Neuron (in vitro differentiated cells): Measurements from ENCODE around the gene PRKD2.

ENCODE experiments used
- H2AFZ ChIP-seq: one replicate; pipeline ENCODE4 v1.6.1; 2013; ENCODE audit warnings: low read depth, mild to moderate bottlenecking, inconsistent platforms, low read length, moderate library complexity
- H3K27me3 ChIP-seq: one replicate; pipeline ENCODE4 v1.6.1; 2013; ENCODE audit warnings: low read length; ENCODE audit not compliant: insufficient read depth
- H3K36me3 ChIP-seq: one replicate; pipeline ENCODE4 v1.6.1; 2013; ENCODE audit warnings: low read length; ENCODE audit not compliant: insufficient read depth
- H3K4me1 ChIP-seq: one replicate; pipeline ENCODE4 v1.6.1; 2013; ENCODE audit warnings: low read length; ENCODE audit not compliant: insufficient read depth
- H3K4me3 ChIP-seq: 2 replicates; pipeline ENCODE4 v1.5.1; 2013; ENCODE audit warnings: mild to moderate bottlenecking, low read length, moderate library complexity
- H3K9me3 ChIP-seq: one replicate; pipeline ENCODE4 v1.6.1; 2013; ENCODE audit warnings: low read length

Gene PRKD2

DNA sequence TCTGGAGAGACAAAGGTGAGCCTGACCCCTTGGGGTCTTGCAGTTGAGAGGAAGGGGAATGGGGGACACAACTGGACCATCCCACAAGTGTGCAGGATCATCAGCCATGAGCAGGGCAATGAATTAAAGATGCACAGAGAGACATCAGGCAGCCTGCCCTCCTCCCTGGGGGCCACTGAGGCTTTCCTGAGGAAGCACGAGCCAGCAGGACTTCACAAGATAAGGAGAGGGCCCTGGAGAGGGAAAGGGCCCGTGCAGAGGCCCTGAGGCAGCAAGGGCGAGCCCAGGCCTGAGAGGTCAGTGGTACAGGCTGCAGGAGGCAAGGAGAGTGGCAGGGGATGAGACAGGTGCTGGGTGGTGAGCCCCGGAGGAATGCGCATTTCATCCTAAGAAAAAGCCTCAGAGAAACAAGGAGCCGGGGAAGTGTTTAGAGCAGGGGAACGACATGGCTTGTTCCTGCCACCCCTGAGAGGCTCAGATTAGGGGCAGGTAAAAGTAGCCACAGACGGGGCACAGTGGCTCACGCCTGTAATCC is 9.0 kb upstream of the PRKD2 start:
- peaks cover 86% of the 10 kb centered on the region for H3K36me3 ChIP-seq
- H3K4me1 ChIP-seq: peaks cover 6% of the 10 kb centered on the region
- H2AFZ ChIP-seq: no peak overlapping the region
- H3K9me3 ChIP-seq: no peaks in the 10 kb centered on the region
- no peaks in the 10 kb centered on the region for H3K27me3 ChIP-seq
- H3K4me3 ChIP-seq: no peak overlapping the region

DNA sequence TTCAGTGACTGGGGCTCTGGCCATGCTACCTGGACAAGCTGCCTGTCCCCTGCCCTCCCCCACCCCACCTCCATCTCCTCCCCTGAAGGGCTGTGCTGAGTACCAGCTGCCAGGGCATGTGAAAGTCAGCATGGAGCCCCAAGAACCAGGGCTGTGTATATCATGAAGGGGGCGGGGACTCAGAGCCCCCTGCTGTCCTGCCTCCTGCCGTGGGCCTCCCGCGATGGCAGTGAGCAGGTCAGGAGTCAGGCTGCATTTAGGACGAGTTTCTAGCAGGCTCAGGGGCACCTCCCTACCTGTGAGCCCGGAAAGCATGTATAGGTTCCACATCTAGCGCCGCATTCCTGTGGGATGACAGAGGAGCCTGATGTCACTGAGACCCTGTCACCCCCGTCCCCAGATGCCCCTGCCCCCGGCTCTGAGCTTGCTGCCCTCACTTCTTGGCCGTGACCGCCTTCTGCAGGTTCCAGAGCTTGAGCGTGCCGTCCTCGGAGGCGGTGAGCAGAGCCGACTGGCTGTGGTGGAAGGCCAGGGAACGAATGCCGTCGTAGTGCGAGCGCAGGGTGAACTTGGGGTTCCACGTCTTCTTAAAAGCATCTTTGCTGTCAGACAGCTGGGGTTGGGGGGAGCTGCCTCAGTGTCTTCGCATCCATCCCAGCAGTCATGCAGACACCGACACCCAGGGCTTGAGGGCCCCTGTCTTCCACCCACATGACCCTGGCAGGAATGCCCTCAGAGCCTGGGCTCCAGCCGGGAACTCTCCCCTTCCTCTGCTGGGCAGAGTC is 8.3 kb upstream of the PRKD2 start:
- no peaks in the 10 kb centered on the region for H3K27me3 ChIP-seq
- no peak overlapping the region for H3K4me3 ChIP-seq
- H2AFZ ChIP-seq: no peak overlapping the region
- peaks cover 6% of the 10 kb centered on the region for H3K4me1 ChIP-seq
- H3K9me3 ChIP-seq: no peaks in the 10 kb centered on the region
- H3K36me3 ChIP-seq: peaks cover 85% of the 10 kb centered on the region

DNA sequence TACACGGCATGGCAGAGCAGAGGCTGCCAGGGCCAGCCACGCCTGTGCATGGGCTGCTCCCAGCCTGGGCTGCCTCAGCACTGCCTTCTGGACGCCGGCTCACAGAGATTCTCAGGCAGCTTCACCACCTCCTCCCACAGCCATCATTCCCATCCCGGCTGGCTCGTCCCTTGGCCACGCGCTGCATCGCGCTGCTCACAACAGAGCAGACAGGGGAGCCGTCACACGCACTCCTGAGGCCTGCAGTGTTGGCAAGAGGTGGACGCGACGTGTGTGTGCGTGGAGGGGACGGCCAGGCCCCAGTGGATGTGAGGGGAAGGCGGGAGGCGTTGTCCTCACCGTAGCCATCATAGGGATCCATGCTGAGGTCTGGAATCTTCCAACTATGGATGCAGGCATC is 7.6 kb upstream of the PRKD2 start:
- peaks cover 84% of the 10 kb centered on the region for H3K36me3 ChIP-seq
- no peaks in the 10 kb centered on the region for H3K9me3 ChIP-seq
- no peaks in the 10 kb centered on the region for H3K27me3 ChIP-seq
- no peak overlapping the region for H2AFZ ChIP-seq
- H3K4me3 ChIP-seq: no peak overlapping the region
- H3K4me1 ChIP-seq: peaks cover 6% of the 10 kb centered on the region

DNA sequence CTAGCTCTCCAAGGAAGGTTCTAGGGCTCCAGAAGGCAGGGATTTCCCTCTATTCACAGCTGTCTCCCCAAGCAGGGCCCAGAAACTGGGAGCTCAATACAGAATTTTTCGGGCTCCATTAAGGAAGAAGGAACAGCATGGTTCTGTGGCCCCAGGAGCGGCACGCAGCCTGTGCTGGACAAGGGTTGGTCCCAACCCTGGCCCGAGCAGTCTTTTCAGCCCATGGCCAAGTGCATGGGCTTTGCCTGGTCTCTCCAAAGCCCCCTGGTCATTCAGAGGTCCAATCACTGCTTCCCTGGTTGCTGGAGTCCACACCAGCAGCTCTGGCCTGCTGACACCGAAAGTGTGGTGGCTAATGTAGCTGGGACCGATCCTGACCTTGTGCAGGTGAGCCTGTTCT is 6.6 kb upstream of the PRKD2 start:
- Histone ChIP-seq H3K36me3 (peaks cover 83% of the 10 kb centered on the region), H3K27me3 (no peaks in the 10 kb centered on the region), H3K9me3 (no peaks in the 10 kb centered on the region), H2AFZ (no peak overlapping the region), H3K4me1 (peaks cover 3% of the 10 kb centered on the region), H3K4me3 (no peak overlapping the region)

DNA sequence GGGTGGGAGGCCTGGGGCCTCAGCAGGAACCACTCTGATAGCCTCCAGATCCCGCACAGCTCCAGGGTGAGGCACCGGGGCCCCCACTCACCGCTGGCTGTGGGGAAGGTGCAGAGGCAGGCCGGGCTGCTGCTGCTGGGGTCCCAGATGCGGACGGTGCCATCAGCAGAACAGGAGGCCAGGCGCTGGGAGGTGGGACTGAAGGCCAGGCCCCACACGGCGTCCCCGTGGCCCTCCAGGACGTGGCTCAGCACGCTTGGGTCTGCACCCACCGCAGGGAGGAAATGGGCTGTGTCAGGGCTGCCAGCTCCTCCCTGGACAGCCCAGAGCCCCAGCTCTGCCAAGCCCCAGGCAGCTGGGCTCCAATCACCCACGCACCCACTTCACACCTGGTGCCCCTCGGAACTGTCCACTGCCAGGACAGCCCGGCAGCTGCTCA is 6.1 kb upstream of the PRKD2 start:
- Histone ChIP-seq H2AFZ (no peak overlapping the region), H3K4me3 (no peak overlapping the region), H3K27me3 (no peaks in the 10 kb centered on the region), H3K4me1 (peaks cover 3% of the 10 kb centered on the region), H3K9me3 (no peaks in the 10 kb centered on the region), H3K36me3 (peaks cover 83% of the 10 kb centered on the region)

DNA sequence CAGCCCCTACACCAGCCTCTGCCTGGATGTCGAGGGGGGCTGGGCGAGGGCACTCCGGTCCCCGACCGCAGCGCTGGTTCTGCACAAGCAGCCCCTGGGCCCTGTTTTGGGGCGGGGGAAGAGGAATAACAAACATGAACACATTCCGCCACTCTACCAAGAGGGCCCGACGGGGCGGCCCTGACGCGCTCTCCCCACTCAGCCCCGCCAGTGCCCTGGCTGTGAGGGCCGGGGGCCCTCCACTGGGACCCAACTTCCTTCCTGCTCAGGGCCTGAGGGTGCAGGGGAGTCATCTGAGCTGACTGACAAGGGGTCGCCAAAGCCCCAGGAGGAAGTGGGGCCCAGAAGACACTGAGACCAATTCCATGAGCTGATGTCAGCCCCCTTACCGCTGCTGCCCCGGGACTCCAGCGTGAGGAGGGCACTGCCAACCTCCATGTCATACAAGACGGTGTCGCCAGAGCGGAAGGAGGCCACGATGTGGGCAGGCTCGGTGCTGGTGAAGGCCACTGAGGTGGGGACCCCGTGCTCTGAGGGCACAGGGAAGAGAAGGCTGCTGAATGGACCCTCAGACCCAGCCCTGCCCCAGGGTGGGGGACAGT is 5.6 kb upstream of the PRKD2 start:
- H2AFZ ChIP-seq: no peak overlapping the region
- H3K4me3 ChIP-seq: no peak overlapping the region
- H3K27me3 ChIP-seq: no peaks in the 10 kb centered on the region
- H3K36me3 ChIP-seq: peaks cover 78% of the 10 kb centered on the region
- peaks cover 3% of the 10 kb centered on the region for H3K4me1 ChIP-seq
- H3K9me3 ChIP-seq: no peaks in the 10 kb centered on the region

DNA sequence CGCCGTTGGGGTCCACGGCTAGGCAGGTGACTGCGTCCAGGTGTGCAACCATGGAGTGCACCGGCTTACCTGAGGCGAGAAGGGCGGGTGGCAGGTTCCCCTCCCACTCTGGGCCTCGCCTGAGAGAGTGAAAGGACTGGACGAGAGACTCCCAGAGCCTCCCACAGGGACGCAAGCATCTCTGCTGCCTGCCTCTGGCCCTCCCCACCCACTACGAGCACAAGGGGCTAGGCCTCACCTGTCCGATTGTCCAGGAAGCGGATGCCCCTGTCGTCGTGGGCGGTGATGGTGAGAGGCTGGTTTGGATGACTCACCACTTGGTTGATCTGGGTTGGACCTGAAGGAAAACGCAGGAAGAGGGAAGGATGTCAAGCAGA is 5.1 kb upstream of the PRKD2 start:
- Histone ChIP-seq H3K9me3 (no peaks in the 10 kb centered on the region), H3K36me3 (peaks cover 73% of the 10 kb centered on the region), H2AFZ (no peak overlapping the region), H3K4me3 (no peak overlapping the region), H3K27me3 (no peaks in the 10 kb centered on the region), H3K4me1 (peaks cover 6% of the 10 kb centered on the region)

DNA sequence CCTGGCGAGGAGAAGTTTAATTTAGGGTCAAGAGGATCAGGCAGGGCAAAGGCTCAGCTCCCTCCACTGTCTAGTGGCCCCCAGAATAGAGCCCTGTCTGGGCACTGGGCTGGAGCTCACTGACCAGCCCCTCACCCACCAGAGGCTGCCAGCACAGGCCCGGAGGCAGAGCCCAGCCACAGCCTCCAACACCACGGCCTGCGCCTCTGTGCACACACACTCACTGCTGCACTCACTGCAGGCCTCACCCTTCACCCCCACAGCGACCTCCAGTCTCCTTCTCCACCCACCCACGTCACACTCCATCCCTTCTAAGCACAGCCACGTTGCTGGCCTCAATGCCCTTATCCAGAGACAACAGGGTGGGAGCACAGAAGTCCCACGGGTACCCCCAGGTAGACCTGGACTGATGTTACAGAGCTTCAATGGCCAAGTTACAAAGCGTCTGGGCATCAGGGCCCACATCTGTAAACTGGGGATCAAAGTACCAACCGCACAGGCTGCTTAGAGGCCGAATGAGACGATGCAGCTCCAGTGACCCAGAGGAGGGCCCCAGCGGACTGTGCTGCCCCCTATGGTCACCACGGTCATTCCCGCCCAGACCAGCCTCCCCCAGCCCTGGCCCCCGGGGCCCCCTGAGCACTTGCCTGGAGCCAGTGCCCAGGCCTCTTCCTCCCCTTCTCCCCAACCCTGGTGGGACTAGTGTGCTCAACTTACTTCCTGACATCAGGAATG is 4.5 kb upstream of the PRKD2 start:
- peaks cover 3% of the 10 kb centered on the region for H3K4me1 ChIP-seq
- no peak overlapping the region for H3K4me3 ChIP-seq
- H3K27me3 ChIP-seq: no peaks in the 10 kb centered on the region
- no peaks in the 10 kb centered on the region for H3K9me3 ChIP-seq
- peaks cover 67% of the 10 kb centered on the region for H3K36me3 ChIP-seq
- no peak overlapping the region for H2AFZ ChIP-seq

DNA sequence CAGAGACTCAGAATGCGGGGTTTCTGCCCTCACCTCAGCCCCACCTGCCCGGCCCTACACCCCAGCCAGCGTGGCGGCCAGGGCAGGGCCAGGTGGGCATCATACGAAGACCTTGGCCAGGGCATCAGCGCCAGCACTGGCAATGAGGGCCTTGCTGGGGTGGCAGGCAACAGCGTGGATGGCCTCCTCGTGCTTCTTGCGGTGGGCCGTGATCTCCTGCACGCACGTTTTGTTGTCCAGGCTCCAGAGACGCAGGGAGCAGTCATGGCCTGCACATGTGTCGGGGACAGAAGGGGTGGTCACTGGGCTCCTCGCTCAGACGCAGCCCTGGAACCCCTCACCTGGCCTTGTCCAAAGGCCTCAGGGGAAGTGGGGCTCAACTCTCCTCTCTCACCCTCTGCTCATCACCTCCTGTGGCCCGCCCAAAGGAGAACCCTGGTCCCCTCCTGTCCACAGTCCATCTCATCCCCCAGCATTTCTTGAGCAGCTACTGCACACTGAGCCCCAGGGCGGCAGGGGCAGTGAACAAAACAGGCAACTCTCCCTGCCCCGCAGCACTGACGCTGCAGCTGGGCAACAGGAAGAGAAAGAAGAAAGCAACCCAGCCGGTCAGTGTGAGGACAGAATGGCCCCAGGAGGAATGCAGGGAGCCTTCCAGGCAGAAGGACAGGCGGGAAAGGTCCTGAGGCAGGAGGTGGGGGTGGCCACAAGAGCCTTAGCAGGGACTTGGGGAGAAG is 3.8 kb upstream of the PRKD2 start:
- H3K36me3 ChIP-seq: peaks cover 60% of the 10 kb centered on the region
- no peak overlapping the region for H2AFZ ChIP-seq
- H3K4me3 ChIP-seq: no peak overlapping the region
- H3K4me1 ChIP-seq: peaks cover 5% of the 10 kb centered on the region
- no peaks in the 10 kb centered on the region for H3K27me3 ChIP-seq
- H3K9me3 ChIP-seq: no peaks in the 10 kb centered on the region

DNA sequence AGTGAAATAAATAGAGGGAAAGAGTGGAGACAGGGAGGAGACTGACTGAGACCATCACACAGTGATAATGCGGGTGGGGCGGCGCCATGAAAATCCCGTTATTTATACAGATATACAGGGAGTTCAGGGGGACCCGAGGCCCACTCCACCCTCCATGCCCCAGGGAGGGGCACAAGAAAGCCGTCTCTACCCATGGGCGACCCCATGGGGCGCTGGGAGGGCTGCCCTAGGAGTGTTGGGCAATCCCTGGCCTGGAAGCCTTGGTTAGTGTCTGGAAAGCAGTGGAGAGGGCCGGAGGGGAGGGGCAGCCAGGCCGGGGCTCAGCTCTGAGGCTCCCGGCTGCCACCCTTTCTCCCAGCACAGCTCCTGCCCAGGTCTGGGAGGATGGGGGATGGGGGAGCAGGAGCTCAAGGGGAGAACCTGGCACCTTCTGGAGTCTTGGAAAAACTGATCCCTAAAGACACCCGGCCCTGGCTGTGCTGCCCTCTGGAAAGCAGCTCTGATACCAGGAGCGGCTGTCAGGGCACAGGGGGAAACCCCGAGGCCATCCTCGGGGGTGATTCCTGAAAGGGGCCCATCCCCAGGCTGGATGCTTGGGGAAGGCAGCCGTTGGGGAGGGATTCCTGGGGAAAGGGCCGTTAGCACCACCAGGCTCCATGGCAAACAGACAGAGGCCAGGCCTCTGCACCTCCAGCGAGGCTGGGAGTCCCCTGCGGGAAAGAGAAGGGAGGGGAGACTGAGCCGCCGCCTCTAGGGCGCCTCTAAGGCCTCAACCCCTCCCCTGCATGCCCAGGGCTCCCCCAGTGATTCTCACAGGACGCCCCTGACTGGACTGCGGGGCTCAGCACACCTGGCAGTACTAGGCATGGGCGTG is 3.0 kb upstream of the PRKD2 start:
- Histone ChIP-seq H2AFZ (no peak overlapping the region), H3K9me3 (no peaks in the 10 kb centered on the region), H3K4me3 (no peak overlapping the region), H3K27me3 (no peaks in the 10 kb centered on the region), H3K4me1 (peaks cover 10% of the 10 kb centered on the region), H3K36me3 (peaks cover 53% of the 10 kb centered on the region)

DNA sequence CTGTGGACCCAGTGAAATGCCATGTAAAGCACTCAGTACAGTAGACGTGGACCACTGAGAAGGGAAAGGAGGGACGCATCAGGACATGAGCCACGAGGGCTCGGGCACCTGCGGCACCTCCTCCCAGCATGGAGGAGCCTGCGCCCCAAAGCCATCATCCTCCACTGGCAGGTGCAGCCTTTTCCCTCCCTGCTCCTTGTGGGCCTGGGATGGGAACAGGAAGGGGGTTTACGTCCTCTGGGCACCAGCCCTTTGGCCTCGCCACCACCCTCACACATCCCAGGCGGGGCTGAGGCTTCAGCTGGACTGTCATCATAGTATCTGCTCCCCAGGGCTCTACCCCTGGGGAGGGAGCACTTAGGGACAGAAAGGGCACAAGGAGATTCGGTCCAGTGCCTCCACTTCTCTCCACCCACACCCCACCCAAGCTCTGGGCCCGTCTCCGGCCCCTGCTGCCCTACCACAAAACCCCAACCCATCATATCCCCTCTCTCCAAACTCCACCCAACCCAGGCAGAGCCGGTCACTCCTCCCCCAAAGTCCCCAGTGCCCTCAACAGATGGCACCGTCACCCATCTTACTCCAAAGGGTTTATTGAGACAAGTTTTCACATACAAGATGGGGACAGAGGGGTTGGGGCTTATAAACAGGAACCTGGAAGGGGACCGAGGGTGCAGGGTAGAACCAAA is 2.2 kb upstream of the PRKD2 start:
- peaks cover 10% of the 10 kb centered on the region for H3K4me1 ChIP-seq
- H3K27me3 ChIP-seq: no peaks in the 10 kb centered on the region
- H3K4me3 ChIP-seq: no peak overlapping the region
- H2AFZ ChIP-seq: no peak overlapping the region
- H3K36me3 ChIP-seq: peaks cover 45% of the 10 kb centered on the region
- H3K9me3 ChIP-seq: no peaks in the 10 kb centered on the region
